GM21526 (cell line): ENCODE results near the gene AIG1.

ENCODE experiments used
- ATAC-seq: cut with Tn5 transposase; IDR thresholded peaks from one replicate; pipeline ENCODE4 v1.9.1; 2021; ENCODE audit warnings: moderate library complexity; ENCODE audit not compliant: unreplicated experiment, low FRiP score

The AIG1 gene

GRCh38 chr6:143092768-143093167 is 32.1 kb downstream of the AIG1 start:
- ATAC-seq = no peak

GRCh38 chr6:143093290-143093689 is 32.6 kb downstream of the AIG1 start:
- no peak for ATAC-seq

GRCh38 chr6:143096403-143096802 is 35.7 kb downstream of the AIG1 start:
- no peak for ATAC-seq

GRCh38 chr6:143097224-143097795 is 36.6 kb downstream of the AIG1 start:
- no peak for ATAC-seq

GRCh38 chr6:143098054-143098671 is 37.5 kb downstream of the AIG1 start:
- peak; percentile 93 for ATAC-seq

GRCh38 chr6:143099647-143100046 is 39.0 kb downstream of the AIG1 start:
- no peak for ATAC-seq

GRCh38 chr6:143100429-143100828 is 39.7 kb downstream of the AIG1 start:
- no peak for ATAC-seq

- ATAC-seq = no peak
Measured at GRCh38 chr6:143103916-143104315, 43.2 kb downstream of the AIG1 start.

GRCh38 chr6:143107440-143107839 is 46.8 kb downstream of the AIG1 start:
- ATAC-seq = no peak

GRCh38 chr6:143107911-143108761 is 47.4 kb downstream of the AIG1 start:
- ATAC-seq = no peak

- no peak for ATAC-seq
Measured at GRCh38 chr6:143109196-143109595, 48.5 kb downstream of the AIG1 start.

GRCh38 chr6:143110572-143110971 is 49.9 kb downstream of the AIG1 start:
- no peak for ATAC-seq

- ATAC-seq = no peak
Measured at GRCh38 chr6:143110996-143111395, 50.3 kb downstream of the AIG1 start.

- no peak for ATAC-seq
Measured at GRCh38 chr6:143111443-143111842, 50.8 kb downstream of the AIG1 start.

- ATAC-seq = peak; percentile 66
Measured at GRCh38 chr6:143112084-143112768, 51.5 kb downstream of the AIG1 start.

GRCh38 chr6:143112837-143113236 is 52.1 kb downstream of the AIG1 start:
- ATAC-seq = no peak

GRCh38 chr6:143115728-143116127 is 55.0 kb downstream of the AIG1 start:
- no peak for ATAC-seq

GRCh38 chr6:143117108-143117507 is 56.4 kb downstream of the AIG1 start:
- no peak for ATAC-seq

- ATAC-seq = no peak
Measured at GRCh38 chr6:143119260-143119659, 58.6 kb downstream of the AIG1 start.

- no peak for ATAC-seq
Measured at GRCh38 chr6:143123081-143123480, 62.4 kb downstream of the AIG1 start.

GRCh38 chr6:143123941-143124340 is 63.3 kb downstream of the AIG1 start:
- ATAC-seq = no peak
